GM12892 (cell line): ENCODE data around the gene GPR3.

Source experiments
- DNase-seq: peaks from one replicate; pipeline ENCODE4 v3.0.0; 2011; ENCODE audit not compliant: insufficient read length
- FAIRE-seq: peaks from 2 replicates; lab custom pipeline; 2011; peaks lifted over from hg19 to GRCh38; lab: Jason Lieb, UNC
- POLR2A ChIP-seq: IDR thresholded peaks from 2 replicates; pipeline ENCODE4 v1.6.1; 2011; ENCODE audit warnings: low read depth, low read length, control low read depth
- POLR2AphosphoS5 ChIP-seq: IDR thresholded peaks from 2 replicates; pipeline ENCODE4 v1.6.1; 2011; ENCODE audit warnings: low read depth, low read length, control low read depth
- TAF1 ChIP-seq: IDR thresholded peaks from 2 replicates; pipeline ENCODE4 v1.6.1; 2011; ENCODE audit warnings: low read depth, mild to moderate bottlenecking, control low read depth, low read length, borderline replicate concordance

Gene GPR3

DNA sequence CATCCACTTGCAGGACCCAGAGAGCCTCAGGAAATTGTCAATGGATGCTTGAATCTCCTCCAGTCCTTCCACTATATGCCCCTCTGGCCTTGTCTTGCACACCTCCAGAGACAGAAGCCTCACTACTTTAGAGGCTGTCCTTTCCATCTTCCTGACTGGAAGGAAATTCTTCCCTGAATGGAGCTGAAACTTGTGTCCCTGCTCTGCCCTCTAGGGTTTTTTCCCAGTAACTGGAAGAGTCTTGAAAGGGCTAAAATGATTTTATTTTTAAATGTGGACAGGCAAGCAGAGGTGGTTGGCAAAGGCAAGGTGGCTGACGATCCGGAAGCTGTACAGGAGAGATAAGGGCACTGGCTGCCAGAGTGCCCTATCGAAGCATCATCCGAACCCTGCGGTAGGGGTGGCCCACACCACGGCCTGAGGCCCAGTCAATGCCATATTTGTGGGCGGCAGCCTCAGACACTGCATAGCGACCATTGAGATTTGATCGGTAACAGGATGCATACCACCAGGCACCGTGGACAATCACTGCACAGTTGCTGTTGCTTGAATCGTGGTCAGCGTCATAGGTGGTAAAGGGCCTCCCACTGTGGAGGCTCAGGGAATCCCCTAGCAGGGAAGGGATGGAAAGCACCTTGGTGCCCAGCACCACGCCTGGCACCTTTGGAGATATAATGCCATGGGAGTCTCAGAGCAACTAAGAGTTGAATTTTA lies 23.4 kb upstream of the GPR3 start:
- DNase-seq (no peak), FAIRE-seq (no peak)
- TF ChIP-seq TAF1 = no peak
- no peak for TF ChIP-seq POLR2AphosphoS5
- TF ChIP-seq POLR2A = no peak

DNA sequence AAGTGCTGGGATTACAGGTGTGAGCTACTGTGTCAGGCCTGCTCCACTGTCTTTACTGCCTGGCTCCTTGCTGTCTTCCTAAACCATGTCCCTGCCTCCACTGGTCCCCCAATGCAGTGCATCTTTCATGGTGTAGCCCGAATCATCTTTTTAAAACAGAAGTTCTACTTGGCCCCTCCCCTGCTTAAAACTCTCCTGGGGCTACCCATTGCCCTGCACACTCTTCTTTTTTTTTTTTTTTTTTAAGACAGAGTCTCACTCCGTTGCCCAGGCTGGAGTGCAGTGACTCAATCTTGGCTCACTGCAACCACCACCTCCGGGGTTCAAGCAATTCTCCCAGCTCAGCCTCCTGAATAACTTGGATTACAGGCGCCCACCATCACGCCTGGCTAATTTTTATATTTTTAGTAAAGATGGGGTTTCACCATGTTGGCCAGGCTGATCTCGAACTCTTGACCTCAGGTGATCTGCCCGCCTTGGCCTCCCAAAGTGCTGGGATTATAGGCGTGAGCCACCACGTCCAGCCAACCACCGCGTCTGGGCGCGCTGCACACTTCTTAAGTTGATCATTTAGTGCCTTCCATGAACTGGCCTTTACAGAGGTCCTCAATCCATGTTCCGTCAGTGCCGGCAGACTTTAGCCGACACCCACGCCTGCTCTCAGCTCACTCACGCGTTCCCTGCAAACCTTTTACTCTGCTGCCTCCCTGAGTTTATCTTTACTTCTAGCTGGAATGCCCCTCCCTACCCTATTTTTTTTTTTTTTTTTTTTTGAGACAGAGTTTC lies 20.2 kb upstream of the GPR3 start:
- TF ChIP-seq TAF1 (no peak), POLR2A (no peak), POLR2AphosphoS5 (no peak)
- no peak for DNase-seq
- no peak for FAIRE-seq

DNA sequence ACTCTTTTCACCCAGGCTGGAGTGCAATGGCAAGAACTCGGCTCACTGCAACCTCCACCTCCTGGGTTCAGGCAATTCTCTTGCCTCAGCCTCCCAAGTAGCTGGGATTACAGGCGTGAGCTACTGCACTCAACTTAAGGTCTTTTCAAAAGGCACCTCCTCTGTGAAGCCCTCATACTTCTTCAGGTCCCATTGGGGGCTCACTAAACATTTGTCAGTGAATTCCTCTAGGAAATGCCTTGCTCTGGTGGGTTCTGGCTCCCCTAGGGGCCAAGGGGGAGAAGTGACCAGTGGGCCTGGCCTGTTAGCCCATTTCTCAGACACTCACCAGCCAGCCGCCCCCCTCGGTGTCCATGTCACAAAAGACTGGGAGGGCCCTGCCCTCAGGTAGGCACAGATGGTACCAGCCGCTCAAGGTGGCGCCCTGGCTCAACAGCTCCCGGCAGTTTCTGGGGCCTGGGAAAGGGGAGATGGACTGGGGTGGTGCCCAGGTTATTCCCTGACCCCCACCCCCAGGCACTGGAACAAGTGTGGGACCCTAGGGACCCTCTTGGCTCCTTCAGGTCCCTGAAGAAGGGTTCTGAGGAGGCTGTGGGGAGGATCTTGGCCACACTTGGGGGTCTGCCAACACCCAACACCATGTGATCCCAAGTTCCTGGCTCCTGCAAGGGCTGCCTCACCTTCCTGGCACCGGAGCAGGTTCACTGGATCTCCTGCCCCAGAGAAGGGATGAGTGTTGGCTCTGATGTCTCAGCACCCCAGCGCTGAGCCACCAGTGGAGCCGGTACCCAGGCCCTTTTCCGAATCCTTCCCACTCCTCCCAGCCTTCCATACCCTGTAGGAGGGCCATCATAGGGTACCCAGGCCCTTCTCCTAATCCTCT lies 19.4 kb upstream of the GPR3 start:
- TF ChIP-seq POLR2A (no peak), POLR2AphosphoS5 (no peak), TAF1 (no peak)
- no peak for DNase-seq
- no peak for FAIRE-seq

DNA sequence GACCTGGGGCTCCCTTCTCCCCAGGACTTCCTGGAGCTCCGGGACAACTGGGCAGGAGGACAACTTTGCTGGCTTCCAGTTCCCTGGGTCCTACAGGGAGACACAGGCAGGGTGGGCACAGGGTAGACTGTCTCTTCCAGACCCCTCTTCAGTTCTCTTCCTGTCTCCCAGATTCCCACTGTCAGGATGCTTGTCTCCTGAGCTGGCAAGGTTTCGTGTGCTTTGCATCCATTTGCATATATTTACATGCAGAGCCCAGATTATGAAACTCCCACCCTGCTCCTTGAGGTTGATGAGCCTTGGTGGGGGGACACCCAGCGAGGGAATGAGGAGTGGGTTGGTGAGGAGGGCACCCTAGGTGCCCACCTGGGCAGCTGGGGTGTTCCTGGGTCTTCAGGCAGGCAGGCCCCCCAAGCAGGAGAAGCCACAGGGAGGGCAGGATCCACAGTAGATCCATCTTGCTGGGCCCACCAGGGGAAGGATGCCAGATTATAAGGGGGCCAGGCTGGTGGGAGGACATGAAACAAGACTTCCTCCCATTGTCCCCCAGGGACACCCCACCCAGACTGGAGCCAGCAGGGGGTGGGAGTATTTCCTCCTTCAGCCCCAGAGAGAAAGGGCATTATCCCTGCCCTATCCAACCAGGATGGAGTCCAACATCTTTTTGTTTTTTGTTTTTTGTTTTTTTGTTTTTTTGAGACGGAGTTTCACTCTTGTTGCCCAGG lies 17.9 kb upstream of the GPR3 start, which contains the start of gene FCN3:
FCN3 (minus strand) TSS at position 463 of the 725 bp plus-strand sequence; CDS start at position 457, 6 bp downstream.
- FAIRE-seq (no peak), DNase-seq (no peak)
- TF ChIP-seq POLR2AphosphoS5 = no peak
- TF ChIP-seq TAF1 = no peak

DNA sequence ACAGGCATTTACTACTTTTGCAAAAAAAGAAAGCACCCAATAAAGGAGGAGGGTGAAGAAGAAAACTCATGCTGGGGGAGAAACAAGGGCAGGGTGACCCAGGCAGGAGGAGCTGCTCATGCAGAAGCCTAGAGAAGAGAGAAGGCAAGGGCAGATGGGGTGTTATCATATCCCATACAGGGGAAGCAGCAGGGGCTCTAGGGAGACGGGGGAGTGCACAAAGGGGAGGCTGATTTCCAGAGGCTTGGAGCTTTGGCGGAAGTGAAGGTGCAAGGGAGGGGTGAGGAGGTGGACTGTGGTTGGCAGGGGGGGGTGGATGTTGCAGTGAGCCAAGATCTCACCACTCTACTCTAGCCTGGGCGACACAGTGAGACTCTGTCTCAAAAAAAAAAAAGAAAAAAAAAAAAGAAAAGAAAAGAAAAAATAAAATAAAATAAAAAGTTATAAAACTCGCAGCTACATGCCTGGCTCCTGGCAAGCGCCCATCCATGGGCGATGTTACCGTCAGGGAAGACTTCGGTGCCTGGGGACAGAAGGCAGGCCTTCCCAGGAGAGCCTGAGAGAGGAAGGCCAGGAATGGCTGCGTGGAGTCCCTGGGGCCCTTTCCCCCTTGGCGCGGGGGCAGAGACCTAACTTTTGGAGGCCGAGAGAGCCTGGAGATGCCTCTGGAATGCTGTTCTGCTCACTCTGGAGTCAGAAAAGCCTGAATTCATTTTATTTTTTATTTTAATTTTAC lies 14.5 kb upstream of the GPR3 start:
- no peak for DNase-seq
- FAIRE-seq = no peak
- TF ChIP-seq POLR2AphosphoS5 = no peak
- no peak for TF ChIP-seq POLR2A
- TF ChIP-seq TAF1 = no peak

DNA sequence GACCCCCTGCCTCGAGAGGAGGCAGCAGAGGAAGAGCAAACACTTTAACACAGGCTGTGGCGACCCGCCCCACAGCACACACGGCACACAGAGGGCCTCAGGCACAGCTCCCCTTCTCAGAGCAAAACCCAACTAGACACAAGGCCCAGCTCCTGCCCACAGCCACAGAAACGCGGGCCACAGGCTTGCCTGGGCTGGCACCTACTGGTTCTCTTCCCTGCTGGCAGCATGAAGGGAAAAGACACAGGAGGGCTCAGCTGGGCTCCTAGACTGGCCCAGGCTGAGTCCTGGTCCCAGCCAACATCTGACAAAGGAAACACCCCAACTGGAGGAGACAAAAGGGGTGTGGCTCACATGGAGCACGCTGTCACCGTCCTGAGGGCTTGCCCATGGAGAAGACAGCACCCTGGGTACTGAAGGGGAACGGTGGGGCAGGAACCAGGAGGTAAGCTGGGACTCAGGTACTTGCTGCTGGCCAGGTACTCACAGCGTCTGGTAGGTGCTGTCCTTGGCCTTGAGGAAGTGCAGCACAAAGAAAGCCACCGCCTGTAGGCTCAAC lies 12.8 kb upstream of the GPR3 start:
- no peak for FAIRE-seq
- no peak for TF ChIP-seq TAF1
- TF ChIP-seq POLR2AphosphoS5 = no peak
- TF ChIP-seq POLR2A = no peak
- no peak for DNase-seq

DNA sequence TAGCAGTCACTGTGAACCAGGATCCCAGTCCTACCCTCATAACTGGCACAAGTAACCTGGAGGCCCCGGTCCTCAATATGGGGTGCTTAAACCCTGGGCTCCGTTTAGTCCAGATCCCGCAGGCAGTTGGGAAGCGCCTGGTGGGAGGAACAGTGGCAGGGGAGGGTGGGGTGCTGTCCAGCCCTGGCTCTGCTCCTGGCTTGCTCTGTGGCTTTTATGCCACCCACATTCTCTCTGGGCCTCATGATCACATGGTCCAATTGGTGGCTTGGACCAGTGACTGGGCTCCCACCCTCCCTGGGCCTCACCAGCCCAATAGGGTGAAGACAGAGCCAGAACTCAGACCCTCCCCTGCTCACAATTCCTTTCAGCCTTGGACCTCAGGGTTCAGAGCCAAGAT lies 12.2 kb upstream of the GPR3 start:
- no peak for TF ChIP-seq TAF1
- TF ChIP-seq POLR2AphosphoS5 = no peak
- TF ChIP-seq POLR2A = no peak
- FAIRE-seq (no peak), DNase-seq (no peak)

DNA sequence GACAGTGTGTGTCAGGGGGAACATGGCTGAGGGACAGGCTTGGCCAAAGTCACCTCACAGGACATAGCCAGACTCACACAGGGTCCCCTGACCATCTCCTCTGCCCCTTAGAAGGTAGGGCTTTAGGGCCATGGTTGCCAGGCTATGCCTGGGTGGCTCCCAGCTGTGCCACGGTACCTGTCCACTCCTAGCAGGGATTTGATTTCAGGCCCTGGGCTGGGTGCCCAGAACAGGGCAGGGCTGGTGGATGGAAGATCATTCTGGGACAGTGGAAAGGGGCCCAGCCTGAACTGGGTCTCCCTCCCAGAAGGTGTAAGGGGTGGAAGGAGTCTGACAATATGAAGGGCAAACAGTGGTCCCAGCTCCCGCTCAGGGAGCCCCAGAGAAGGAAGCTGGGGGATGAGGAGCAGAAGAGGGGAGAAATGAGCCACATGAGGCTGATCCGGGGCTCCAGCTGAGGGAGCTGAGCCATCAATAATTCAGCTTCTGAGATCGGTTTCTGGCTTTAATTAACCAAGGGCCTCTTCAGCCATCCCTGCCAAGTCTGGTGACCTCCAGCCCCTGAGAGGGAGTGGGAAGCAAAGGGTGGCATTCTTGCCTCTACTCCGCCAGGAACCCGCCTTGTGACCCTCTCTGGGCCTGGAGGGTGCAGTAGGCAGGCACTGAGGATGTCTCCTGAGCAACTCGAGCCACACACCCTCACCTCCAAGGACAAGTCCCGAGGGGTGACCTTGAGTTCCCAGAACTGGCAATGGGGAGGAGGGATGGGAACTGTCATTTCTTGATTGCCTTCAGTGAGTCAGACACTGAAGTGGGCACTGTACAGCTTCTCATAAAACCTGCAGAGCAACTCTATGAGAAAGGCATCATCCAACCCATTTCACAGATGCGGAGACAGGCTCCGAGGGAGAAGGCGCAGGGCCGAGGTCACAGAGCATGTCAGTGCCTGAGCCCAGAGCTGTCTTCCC lies 11.4 kb upstream of the GPR3 start:
- FAIRE-seq (no peak), DNase-seq (no peak)

More for the DNA sequence above, 11.4 kb upstream of the GPR3 start:
- TF ChIP-seq POLR2AphosphoS5 (no peak), TAF1 (no peak), POLR2A (no peak)
